Esophagus (tissue), 2 donors: Measurements from ENCODE around the gene PHACTR2. TPM values are rescaled to one million over a fixed set of nuclear protein-coding genes. Genes with fewer than 3 reads are reported as not detected.

Experiments used
- H3K27ac ChIP-seq, 2 donors: one replicate each; pipeline ENCODE4 v1.5.1; 2013; ENCODE audit warnings: low read depth in 2 of 2, mild to moderate bottlenecking in 2 of 2, inconsistent platforms in 1 of 2, low read length in 1 of 2, moderate library complexity in 1 of 2
- H3K27me3 ChIP-seq, 2 donors: one replicate each; pipeline ENCODE4 v1.6.1; 2013; ENCODE audit warnings: low read length in 2 of 2, control low read depth in 1 of 2, mild to moderate bottlenecking in 1 of 2; ENCODE audit not compliant: insufficient read depth in 2 of 2, control insufficient read depth in 1 of 2
- H3K36me3 ChIP-seq, 2 donors: one replicate each; pipeline ENCODE4 v1.6.1; 2013; ENCODE audit warnings: low read length in 1 of 2; ENCODE audit not compliant: control insufficient read depth in 2 of 2, insufficient read depth in 2 of 2
- H3K4me1 ChIP-seq, 2 donors: one replicate each; pipeline ENCODE4 v1.6.1; 2013; ENCODE audit warnings: low read length in 1 of 2; ENCODE audit not compliant: control insufficient read depth in 2 of 2, insufficient read depth in 2 of 2
- H3K4me3 ChIP-seq, 2 donors: one replicate each; pipeline ENCODE4 v1.5.1; 2013; ENCODE audit warnings: low read length in 2 of 2, mild to moderate bottlenecking in 2 of 2, low read depth in 1 of 2, moderate library complexity in 1 of 2
- H3K9me3 ChIP-seq, 2 donors: one replicate each; pipeline ENCODE4 v1.6.1; 2013; ENCODE audit warnings: mild to moderate bottlenecking in 2 of 2, low read depth in 1 of 2, low read length in 1 of 2, moderate library complexity in 1 of 2; ENCODE audit not compliant: control insufficient read depth in 2 of 2, insufficient read depth in 1 of 2
- WGBS, 2 donors: extraction: QIAGEN DNeasy Blood & Tissue Kit; methylation state at CpG; one replicate each; pipeline ENCODE4 v1.1.7; 2013; 5-methylcytosine and 5-hydroxymethylcytosine counted together
- polyA plus RNA-seq, 2 donors: library from polyadenylated mRNA; stranded (reverse); fragments of 200-250 nt; gene quantifications; one replicate each; pipeline ENCODE4 v1.2.3, GENCODE V29; 2013
- donor health status: healthy with polysubstance abuse.
- donor health status: Bipolar disorder and iron deficiency.

PHACTR2 gene
- polyA plus RNA-seq, 2 donors, result 12.3 to 13.2 TPM

DNA sequence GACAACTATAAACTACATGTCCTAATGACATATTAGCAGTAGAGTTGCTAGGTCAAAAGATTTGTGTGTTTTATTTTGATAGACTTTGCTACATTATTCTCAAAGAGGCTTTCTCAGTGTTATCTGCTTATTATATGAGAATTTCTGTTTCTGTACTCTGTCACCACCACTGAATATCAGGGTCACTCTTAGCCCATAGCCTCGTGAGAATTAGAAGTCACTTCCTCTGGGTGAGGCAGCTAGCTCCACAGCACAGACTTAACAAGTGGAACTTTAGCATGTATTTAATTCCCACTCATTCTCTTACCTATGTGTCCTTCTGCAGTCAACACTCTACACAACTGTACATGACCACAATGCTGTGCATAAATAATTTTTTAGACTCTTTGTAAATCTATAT lies 6.7 kb downstream of the PHACTR2 start:
- 62 to 84% methylated on average over 1 of the region's 1 CpG for WGBS, 2 donors
- Histone ChIP-seq H3K9me3 (peaks cover 0 to 2% of the 10 kb centered on the region in 2 donors), H3K4me3 (no peak overlapping the region), H3K27me3 (no peaks in the 10 kb centered on the region), H3K27ac (no peak overlapping the region), H3K36me3 (no peaks in the 10 kb centered on the region), H3K4me1 (no peaks in the 10 kb centered on the region)

DNA sequence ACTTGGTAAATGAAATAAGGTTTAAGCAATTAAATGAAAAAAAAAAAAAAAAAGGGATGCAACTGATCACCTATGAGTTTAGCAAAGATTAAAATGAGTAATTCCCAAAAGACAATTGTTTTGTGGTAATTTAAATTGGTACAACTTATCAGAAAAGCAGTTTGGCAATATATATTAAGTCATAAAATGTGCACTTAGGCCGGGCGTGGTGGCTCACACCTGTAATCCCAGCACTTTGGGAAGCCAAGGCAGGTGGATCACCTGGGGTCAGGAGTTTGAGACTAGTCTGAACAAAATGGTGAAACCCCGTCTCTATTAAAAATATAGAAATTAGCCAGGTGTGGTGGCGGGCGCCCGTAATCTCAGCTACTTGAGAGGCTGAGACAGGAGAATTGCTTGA lies 7.9 kb downstream of the PHACTR2 start:
- 93 to 98% methylated on average over 6 of the region's 6 CpGs for WGBS, 2 donors
- H3K4me1 ChIP-seq, result no peaks in the 10 kb centered on the region
- H3K36me3 ChIP-seq, result no peaks in the 10 kb centered on the region
- no peak overlapping the region for H3K4me3 ChIP-seq
- H3K27me3 ChIP-seq, result no peaks in the 10 kb centered on the region
- no peak overlapping the region for H3K27ac ChIP-seq
- peaks cover 0 to 2% of the 10 kb centered on the region in 2 donors for H3K9me3 ChIP-seq

DNA sequence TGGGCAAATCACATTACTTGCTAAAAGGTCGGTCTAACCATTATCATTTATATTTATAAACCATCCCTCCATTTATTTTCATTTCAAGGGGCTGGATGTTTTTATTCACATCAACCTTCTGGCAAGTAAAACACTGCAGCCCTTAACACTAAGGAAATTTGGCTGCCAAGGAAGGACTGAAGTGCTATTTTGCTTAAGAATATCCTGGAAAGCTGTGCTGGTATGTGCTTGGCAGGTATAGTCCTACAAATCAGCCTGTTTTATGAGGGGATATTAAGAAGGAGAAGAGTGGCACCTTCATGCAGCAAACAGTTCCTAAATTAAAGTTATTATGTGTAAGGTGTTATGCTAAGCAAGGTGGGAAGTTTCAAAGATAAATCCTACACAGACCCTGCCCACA lies 9.8 kb downstream of the PHACTR2 start:
- no peaks in the 10 kb centered on the region for H3K27me3 ChIP-seq
- WGBS, 2 donors, result 53 to 67% methylated on average over 1 of the region's 1 CpG
- H3K4me3 ChIP-seq, result no peak overlapping the region
- no peaks in the 10 kb centered on the region for H3K9me3 ChIP-seq
- no peak overlapping the region for H3K27ac ChIP-seq
- H3K36me3 ChIP-seq, result no peaks in the 10 kb centered on the region
- H3K4me1 ChIP-seq, result peaks cover 0 to 3% of the 10 kb centered on the region in 2 donors

DNA sequence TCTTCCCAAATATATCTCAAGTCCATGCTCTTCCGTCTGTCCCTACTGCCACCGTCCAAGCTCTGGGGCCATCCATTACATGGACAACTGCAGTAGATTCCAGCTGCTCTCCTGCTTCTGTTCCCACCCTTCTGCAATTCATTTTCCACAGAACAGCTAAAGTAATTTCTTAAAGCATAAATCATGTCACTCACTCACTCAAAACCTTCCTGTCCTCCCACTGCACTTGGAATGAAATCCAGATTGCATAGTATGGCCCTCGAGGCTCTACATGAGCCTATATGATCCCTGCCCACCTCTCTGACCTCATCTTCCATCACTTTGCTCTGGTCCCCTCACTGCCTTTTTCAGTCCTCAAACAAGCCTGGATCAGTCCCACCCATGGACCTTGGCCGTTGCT lies 10.9 kb downstream of the PHACTR2 start:
- Histone ChIP-seq H3K36me3 (no peaks in the 10 kb centered on the region), H3K27me3 (no peaks in the 10 kb centered on the region), H3K27ac (no peak overlapping the region), H3K4me1 (peaks cover 0 to 3% of the 10 kb centered on the region in 2 donors), H3K9me3 (no peaks in the 10 kb centered on the region), H3K4me3 (no peak overlapping the region)
- WGBS, 2 donors, result 76 to 78% methylated on average over 4 of the region's 4 CpGs

DNA sequence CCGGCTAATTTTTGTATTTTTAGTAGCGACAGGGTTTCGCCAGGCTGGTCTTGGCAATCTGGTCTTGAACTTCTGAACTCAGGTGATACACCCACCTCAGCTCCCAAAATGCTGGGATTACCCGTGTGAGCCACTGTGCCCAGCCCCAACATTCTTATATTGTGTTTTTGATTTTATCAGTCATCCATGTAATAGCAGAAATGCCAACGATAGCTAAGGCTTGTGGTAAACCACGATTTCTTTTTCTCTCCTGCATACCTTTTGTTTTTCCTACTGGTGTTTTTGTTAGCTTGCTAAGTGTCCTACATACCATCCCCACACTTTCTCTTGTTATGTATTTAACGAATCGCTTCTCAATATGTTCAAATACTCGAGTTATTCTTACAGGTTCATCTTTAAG lies 12.1 kb downstream of the PHACTR2 start:
- WGBS, 2 donors, result 59 to 67% methylated on average over 9 of the region's 9 CpGs

DNA sequence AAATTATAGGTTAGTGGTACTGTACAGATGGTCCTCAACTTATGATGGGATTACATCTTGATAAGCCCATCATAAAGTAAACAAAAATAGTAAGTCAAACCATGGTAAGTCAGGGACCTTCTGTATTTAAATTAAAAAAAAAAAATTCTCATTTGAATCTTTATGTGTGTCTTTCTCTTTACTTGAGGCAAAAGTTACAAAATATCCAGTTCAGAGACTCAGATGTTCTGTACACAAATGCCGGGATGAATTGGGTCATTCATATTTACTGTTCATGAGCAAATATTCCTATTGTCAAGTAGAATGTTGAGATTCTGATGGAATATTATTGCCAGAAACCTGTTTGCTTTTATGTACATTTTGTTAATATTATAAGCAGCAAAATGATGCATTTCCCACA lies 13.4 kb downstream of the PHACTR2 start:
- Histone ChIP-seq H3K27ac (no peak overlapping the region), H3K4me3 (no peak overlapping the region), H3K4me1 (peaks cover 3% of the 10 kb centered on the region in 2 donors), H3K9me3 (no peaks in the 10 kb centered on the region), H3K36me3 (no peaks in the 10 kb centered on the region), H3K27me3 (no peaks in the 10 kb centered on the region)
- WGBS, 2 donors, result 78 to 82% methylated on average over 1 of the region's 1 CpG

More for the DNA sequence above, 12.1 kb downstream of the PHACTR2 start:
- peaks cover 3% of the 10 kb centered on the region in 2 donors for H3K4me1 ChIP-seq
- H3K36me3 ChIP-seq, result no peaks in the 10 kb centered on the region
- no peaks in the 10 kb centered on the region for H3K27me3 ChIP-seq
- H3K4me3 ChIP-seq, result no peak overlapping the region
- no peaks in the 10 kb centered on the region for H3K9me3 ChIP-seq
- H3K27ac ChIP-seq, result peak overlapping the region in 1 of 2 donors; percentile 5

DNA sequence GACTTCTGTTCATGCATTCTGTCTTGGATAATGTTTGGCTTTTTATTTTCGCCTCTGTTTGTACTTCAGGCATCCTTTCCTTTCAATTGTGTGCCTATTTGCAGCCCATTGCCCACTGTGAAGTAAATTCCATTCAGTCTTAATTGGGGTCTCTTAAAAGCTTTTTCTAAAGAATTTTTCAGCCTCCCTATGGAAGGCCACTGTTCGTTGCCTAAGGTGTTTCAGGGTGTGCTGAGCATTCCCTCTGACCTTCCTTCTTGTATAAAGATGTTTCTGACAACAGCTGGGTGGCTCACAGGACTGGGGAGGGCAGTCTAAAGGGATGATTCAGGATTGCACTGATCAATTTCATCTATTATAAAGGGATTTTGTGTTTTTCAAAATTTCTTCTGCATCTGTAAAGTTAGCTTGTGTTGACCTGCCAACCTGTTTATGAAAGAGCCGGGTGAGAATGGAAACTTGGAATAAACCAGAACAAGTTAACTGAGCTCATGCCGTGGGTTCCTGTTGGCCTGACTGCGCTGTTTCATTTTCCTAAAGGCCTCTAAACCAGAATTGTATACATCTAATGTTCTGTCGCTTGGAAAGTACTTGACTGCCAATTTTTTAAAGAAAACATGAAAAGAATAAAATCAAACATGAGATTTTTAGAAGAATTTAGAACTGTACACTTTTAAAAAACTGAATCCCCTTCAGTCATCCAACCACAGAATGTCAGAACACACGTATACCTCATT lies 14.3 kb downstream of the PHACTR2 start:
- no peaks in the 10 kb centered on the region for H3K9me3 ChIP-seq
- H3K36me3 ChIP-seq, result no peaks in the 10 kb centered on the region
- WGBS, 2 donors, result 69 to 72% methylated on average over 7 of the region's 7 CpGs
- no peak overlapping the region for H3K4me3 ChIP-seq
- no peaks in the 10 kb centered on the region for H3K27me3 ChIP-seq
- H3K27ac ChIP-seq, result no peak overlapping the region
- H3K4me1 ChIP-seq, result peaks cover 3% of the 10 kb centered on the region in 2 donors

DNA sequence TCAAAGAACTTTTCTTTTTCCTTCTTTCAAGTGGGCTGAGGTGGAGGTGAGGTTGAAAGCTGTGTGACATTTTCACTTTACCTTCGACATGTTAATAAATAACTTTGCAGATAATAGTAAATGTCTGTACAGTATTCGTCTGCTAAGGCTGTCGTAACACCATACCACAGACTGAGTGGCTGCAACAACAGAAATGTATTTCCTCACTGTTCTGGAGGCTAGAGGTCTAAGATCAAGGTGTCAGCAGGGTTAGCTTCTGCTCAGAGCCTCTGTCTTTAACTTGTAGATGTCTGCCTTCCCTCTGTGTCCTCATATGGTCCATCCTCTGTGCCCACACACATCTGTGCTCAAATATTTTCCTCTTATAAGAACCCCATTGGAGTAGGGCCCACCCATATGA lies 14.9 kb downstream of the PHACTR2 start:
- H3K9me3 ChIP-seq, result no peaks in the 10 kb centered on the region
- WGBS, 2 donors, result 77 to 89% methylated on average over 3 of the region's 3 CpGs
- H3K36me3 ChIP-seq, result no peaks in the 10 kb centered on the region
- peak overlapping the region in 1 of 2 donors; percentile 30 for H3K27ac ChIP-seq
- H3K27me3 ChIP-seq, result no peaks in the 10 kb centered on the region
- peaks cover 3% of the 10 kb centered on the region in 2 donors for H3K4me1 ChIP-seq
- no peak overlapping the region for H3K4me3 ChIP-seq

DNA sequence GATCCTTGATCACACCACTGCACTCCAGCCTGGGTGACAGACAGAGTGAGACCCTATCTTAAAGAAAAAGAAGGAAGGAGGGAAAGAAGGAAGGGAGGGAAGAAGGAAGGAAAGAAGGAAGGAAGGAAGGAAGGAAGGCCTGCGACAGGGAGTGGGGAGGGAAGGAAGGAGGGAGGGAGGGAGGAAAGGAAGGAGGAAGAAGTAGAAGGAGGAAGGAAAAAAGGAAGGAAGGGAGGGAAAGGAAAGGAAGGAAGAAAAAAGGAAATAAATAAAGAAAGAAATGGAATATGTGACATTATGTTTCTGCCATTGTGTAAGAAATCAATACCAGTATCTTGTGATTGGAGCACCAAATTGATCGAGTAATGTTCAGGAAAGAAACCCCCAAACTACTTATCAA lies 16.2 kb downstream of the PHACTR2 start:
- no peak overlapping the region for H3K4me3 ChIP-seq
- 71 to 79% methylated on average over 2 of the region's 2 CpGs for WGBS, 2 donors
- no peaks in the 10 kb centered on the region for H3K36me3 ChIP-seq
- H3K27me3 ChIP-seq, result no peaks in the 10 kb centered on the region
- H3K27ac ChIP-seq, result peak overlapping the region in 1 of 2 donors; percentile 53
- no peaks in the 10 kb centered on the region for H3K9me3 ChIP-seq
- peaks cover 3 to 6% of the 10 kb centered on the region in 2 donors for H3K4me1 ChIP-seq

DNA sequence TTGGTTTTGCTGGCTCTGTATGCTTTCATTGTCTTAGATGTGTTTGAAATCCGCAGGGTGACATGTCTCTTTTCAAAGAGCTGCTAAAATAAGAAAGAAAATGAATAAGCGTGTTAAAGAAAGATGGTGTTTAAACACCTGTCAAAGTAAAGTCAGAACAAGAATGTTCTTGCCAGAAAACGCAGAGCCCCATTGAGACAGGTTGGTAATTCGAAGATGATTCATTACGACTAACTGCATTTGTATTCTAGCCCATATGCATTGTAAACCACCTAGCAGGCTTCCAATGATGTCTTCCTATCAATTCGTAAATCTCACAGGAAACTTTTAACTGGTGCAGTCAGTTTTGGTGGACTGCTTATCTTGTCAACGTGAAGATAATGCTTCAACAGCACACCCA lies 16.8 kb downstream of the PHACTR2 start:
- Histone ChIP-seq H3K4me3 (no peak overlapping the region), H3K27ac (peak overlapping the region in 1 of 2 donors; percentile 53), H3K4me1 (peaks cover 3 to 6% of the 10 kb centered on the region in 2 donors), H3K27me3 (no peaks in the 10 kb centered on the region), H3K36me3 (no peaks in the 10 kb centered on the region), H3K9me3 (no peaks in the 10 kb centered on the region)
- 38 to 60% methylated on average over 7 of the region's 7 CpGs for WGBS, 2 donors
